ENCODE data around the gene LIMA1. TPM values are rescaled to one million over a fixed set of nuclear protein-coding genes. Genes with fewer than 3 reads are reported as not detected.
A peak's percentile ranks its signal among the peaks of the same experiment; 100 is the strongest.

Gene LIMA1
- total and polyA plus RNA-seq, 9 of the 15 experiments (the other 6 are each of a cell fraction or from before 2014, with no cell fraction given) = 20.2 to 37.8 (median 27.3) TPM

DNA sequence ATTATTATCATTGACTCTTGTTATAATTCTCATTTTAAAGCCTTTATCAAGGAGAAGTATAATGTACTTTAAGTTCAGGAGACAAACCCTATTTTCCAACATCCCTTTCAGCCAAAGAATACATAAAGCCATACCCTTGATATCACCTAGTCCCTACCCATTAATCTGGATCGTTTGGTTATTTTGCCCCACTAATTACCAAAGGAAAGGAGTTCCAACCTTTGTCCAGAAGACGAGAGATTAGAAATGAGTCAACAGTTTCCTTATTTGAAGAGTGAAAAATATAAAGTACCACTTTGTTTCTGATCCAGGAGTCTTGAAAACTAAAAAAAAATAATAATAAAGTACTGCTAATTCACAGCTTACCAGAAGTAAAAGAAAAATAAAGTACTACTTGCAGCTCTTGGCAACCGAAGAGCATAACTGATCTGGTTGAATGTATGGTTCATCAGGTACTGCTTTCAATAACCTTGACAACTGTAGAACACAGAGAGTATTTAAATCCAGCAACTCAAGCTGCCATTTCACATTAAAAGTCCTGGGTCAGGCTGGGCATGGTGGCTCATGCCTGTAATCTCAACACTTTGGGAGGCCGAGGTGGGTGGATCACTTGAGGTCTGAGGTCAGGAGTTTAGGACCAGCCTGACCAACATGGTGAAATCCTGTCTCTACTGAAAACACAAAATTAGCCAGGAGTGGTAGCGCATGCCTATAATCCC, 33.7 kb downstream of the LIMA1 start (continued):
- TF ChIP-seq TBP (optimal IDR thresholded peaks at IDR 0.05; ENCODE audit: low read depth, low read length) (peak; percentile 18), GATAD2B (IDR thresholded peaks at IDR 0.05; ENCODE audit: borderline replicate concordance) (0 out of 2 replicates have a peak, but pooled peaks have one; percentile 12), POLR2H (tag; IDR thresholded peaks at IDR 0.05; ENCODE audit: low read depth) (0 out of 2 replicates have a peak, but pooled peaks have one; percentile 21), DPF2 (IDR thresholded peaks at IDR 0.05) (peak; percentile 73), SMARCA4 (IDR thresholded peaks at IDR 0.05) (peak; percentile 29; the same call in 1 of the 2 replicates), FOSL1 (tag; conservative IDR thresholded peaks at IDR 0.05) (0 out of 2 replicates have a peak, but pooled peaks have one; percentile 45), RCOR1 (IDR thresholded peaks at IDR 0.05; ENCODE audit: borderline replicate concordance in 1 of 2, low read depth in 2 of 2, low read length in 2 of 2) (peak in 1 of 2 experiments; percentile 42; a peak in 1 of 4 replicates), ZNF124 (CRISPR knock-in tag; IDR thresholded peaks at IDR 0.05) (no peak), XRCC3 (IDR thresholded peaks at IDR 0.05) (no peak), NFYB (IDR thresholded peaks at IDR 0.05; ENCODE audit: extremely low read depth, insufficient read length) (no peak), SMARCE1 (IDR thresholded peaks at IDR 0.05) (peak; percentile 33; the same call in 1 of the 2 replicates), KDM1A (IDR thresholded peaks at IDR 0.05) (peak; percentile 41 to 52; a peak in 1 of 4 replicates), RHOXF2B (CRISPR knock-in tag; conservative IDR thresholded peaks at IDR 0.05) (no peak), FOXM1 (IDR thresholded peaks at IDR 0.05; ENCODE audit: low read depth) (0 out of 2 replicates have a peak, but pooled peaks have one; percentile 39), FOXM1 (CRISPR knock-in tag; IDR thresholded peaks at IDR 0.05; ENCODE audit: low read depth) (no peak), ARNT (IDR thresholded peaks at IDR 0.05) (0 out of 4 replicates have a peak, but pooled peaks of 1 of the 2 experiments have one; percentile 40), NR2C2 (CRISPR knock-in tag; IDR thresholded peaks at IDR 0.05) (no peak), NR2C2 (tag; IDR thresholded peaks at IDR 0.05) (peak; percentile 61), RFX1 (IDR thresholded peaks at IDR 0.05) (peak; percentile 77)
- TF ChIP-seq, protein P1, sequence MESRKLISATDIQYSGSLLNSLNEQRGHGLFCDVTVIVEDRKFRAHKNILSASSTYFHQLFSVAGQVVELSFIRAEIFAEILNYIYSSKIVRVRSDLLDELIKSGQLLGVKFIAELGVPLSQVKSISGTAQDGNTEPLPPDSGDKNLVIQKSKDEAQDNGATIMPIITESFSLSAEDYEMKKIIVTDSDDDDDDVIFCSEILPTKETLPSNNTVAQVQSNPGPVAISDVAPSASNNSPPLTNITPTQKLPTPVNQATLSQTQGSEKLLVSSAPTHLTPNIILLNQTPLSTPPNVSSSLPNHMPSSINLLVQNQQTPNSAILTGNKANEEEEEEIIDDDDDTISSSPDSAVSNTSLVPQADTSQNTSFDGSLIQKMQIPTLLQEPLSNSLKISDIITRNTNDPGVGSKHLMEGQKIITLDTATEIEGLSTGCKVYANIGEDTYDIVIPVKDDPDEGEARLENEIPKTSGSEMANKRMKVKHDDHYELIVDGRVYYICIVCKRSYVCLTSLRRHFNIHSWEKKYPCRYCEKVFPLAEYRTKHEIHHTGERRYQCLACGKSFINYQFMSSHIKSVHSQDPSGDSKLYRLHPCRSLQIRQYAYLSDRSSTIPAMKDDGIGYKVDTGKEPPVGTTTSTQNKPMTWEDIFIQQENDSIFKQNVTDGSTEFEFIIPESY (CRISPR knock-in tag; IDR thresholded peaks at IDR 0.05) = peak; percentile 48; the same call in 1 of the 2 replicates
- TF ChIP-seq, protein P2, sequence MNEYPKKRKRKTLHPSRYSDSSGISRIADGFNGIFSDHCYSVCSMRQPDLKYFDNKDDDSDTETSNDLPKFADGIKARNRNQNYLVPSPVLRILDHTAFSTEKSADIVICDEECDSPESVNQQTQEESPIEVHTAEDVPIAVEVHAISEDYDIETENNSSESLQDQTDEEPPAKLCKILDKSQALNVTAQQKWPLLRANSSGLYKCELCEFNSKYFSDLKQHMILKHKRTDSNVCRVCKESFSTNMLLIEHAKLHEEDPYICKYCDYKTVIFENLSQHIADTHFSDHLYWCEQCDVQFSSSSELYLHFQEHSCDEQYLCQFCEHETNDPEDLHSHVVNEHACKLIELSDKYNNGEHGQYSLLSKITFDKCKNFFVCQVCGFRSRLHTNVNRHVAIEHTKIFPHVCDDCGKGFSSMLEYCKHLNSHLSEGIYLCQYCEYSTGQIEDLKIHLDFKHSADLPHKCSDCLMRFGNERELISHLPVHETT (CRISPR knock-in tag; conservative IDR thresholded peaks at IDR 0.05 in 1 of 2, IDR thresholded peaks at IDR 0.05 in 1 of 2) = no peak
- TF ChIP-seq, protein P3, sequence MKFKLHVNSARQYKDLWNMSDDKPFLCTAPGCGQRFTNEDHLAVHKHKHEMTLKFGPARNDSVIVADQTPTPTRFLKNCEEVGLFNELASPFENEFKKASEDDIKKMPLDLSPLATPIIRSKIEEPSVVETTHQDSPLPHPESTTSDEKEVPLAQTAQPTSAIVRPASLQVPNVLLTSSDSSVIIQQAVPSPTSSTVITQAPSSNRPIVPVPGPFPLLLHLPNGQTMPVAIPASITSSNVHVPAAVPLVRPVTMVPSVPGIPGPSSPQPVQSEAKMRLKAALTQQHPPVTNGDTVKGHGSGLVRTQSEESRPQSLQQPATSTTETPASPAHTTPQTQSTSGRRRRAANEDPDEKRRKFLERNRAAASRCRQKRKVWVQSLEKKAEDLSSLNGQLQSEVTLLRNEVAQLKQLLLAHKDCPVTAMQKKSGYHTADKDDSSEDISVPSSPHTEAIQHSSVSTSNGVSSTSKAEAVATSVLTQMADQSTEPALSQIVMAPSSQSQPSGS (CRISPR knock-in tag; IDR thresholded peaks at IDR 0.05) = no peak
- TF ChIP-seq, protein P4, sequence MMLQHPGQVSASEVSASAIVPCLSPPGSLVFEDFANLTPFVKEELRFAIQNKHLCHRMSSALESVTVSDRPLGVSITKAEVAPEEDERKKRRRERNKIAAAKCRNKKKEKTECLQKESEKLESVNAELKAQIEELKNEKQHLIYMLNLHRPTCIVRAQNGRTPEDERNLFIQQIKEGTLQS (IDR thresholded peaks at IDR 0.05) = 0 out of 2 replicates have a peak, but pooled peaks have one; percentile 14
- TF ChIP-seq, protein P4 (CRISPR knock-in tag; conservative IDR thresholded peaks at IDR 0.05) = no peak
